HG02840 (cell line): Measurements from ENCODE around the gene GALNS.

Source experiments
- ATAC-seq: cut with Tn5 transposase; IDR thresholded peaks from one replicate; pipeline ENCODE4 v1.9.1; 2021; ENCODE audit warnings: mild to moderate bottlenecking, moderate library complexity, moderate number of reproducible peaks; ENCODE audit not compliant: unreplicated experiment, low FRiP score

The GALNS gene

GRCh38 chr16:88861359-88861758 is 4.6 kb upstream of the GALNS start:
- ATAC-seq, result no peak

GRCh38 chr16:88859381-88860091 is 2.8 kb upstream of the GALNS start:
- ATAC-seq, result no peak

GRCh38 chr16:88857728-88858339 is 1.1 kb upstream of the GALNS start:
- no peak for ATAC-seq

GRCh38 chr16:88856122-88856827 is 472 bp downstream of the GALNS start:
- no peak for ATAC-seq

GRCh38 chr16:88855736-88856121 is 1.0 kb downstream of the GALNS start:
- ATAC-seq, result no peak

GRCh38 chr16:88855176-88855575 is 1.6 kb downstream of the GALNS start:
- no peak for ATAC-seq

- no peak for ATAC-seq
These were observed 2.2 kb downstream of the GALNS start for GRCh38 chr16:88854306-88855111.

GRCh38 chr16:88853325-88853941 is 3.3 kb downstream of the GALNS start:
- ATAC-seq, result no peak

GRCh38 chr16:88851616-88852015 is 5.1 kb downstream of the GALNS start:
- ATAC-seq, result no peak

- no peak for ATAC-seq
These were observed 6.1 kb downstream of the GALNS start for GRCh38 chr16:88850531-88851199.

- no peak for ATAC-seq
These were observed 8.2 kb downstream of the GALNS start for GRCh38 chr16:88848557-88848956.

- ATAC-seq, result no peak
These were observed 9.1 kb downstream of the GALNS start for GRCh38 chr16:88847654-88848053.

GRCh38 chr16:88846088-88846487 is 10.7 kb downstream of the GALNS start:
- no peak for ATAC-seq

- no peak for ATAC-seq
These were observed 12.2 kb downstream of the GALNS start for GRCh38 chr16:88844419-88845036.

GRCh38 chr16:88843256-88843655 is 13.5 kb downstream of the GALNS start:
- ATAC-seq, result no peak

- no peak for ATAC-seq
These were observed 13.9 kb downstream of the GALNS start for GRCh38 chr16:88842806-88843205.

- ATAC-seq, result no peak
These were observed 14.4 kb downstream of the GALNS start for GRCh38 chr16:88842308-88842756.

GRCh38 chr16:88841521-88842307 is 15.0 kb downstream of the GALNS start:
- no peak for ATAC-seq
